Measurements from ENCODE around the gene C1QL1. TPM values are rescaled to one million over a fixed set of nuclear protein-coding genes. Genes with fewer than 3 reads are reported as not detected.

The C1QL1 gene
- total and polyA plus RNA-seq, 4 donors: 0.10 to 0.57 (median 0.39) TPM

DNA sequence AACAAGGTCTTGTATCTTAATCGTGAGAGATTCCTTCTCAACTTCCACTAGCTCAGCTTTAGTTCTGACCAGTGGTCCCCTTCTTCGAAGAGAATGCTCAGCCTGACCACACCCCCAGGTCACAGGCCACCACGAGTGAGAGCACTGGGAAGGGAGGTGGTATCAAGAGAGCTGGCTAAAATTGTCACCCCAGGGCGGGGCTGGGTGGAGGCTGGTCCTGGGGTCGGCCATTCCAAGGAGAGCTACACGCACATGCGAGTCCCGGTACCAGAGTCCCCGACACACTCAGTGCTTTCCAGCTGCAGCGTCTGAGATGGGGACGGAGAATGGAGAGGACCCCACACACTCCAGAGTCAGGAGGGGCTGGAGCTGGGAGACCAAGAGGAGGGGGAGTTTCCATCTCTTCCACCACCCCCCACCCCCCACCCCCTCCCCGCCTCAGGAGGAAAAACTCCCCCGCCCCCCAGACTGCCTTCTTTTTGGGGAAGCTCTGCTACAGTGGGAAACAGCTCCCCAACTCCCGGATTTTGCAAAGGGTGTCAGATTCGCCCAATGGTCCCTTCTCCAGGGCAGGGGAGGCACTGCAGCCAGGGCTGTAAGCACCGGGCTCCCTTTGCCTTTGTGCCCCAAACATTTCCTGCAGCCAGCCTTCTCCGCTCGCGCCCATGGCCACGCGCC lies 1.6 kb downstream of the C1QL1 start:
- no peak for DNase-seq
- Histone ChIP-seq H3K36me3 (ENCODE audit: control insufficient read depth in 4 of 4, insufficient read depth in 4 of 4, low read length in 4 of 4) (no peaks in the 10 kb centered on the region), H3K4me1 (ENCODE audit: control insufficient read depth in 5 of 5, insufficient read depth in 5 of 5, low read length in 5 of 5) (peaks cover 0 to 31% (median 14%) of the 10 kb centered on the region in 5 donors), H3K9ac (ENCODE audit: insufficient read depth in 1 of 2, low read length in 2 of 2) (no peak overlapping the region), H3K9me3 (ENCODE audit: control insufficient read depth in 4 of 4, insufficient read depth in 3 of 4, low read length in 3 of 4) (no peaks in the 10 kb centered on the region), H3K27ac (ENCODE audit: low read depth in 1 of 2, low read length in 1 of 2) (no peak overlapping the region), H3K27me3 (ENCODE audit: control insufficient read depth in 3 of 3, insufficient read depth in 3 of 3, low read length in 2 of 3) (peaks cover 2 to 50% (median 24%) of the 10 kb centered on the region in 3 donors), H3K4me3 (no peak overlapping the region)
- TF ChIP-seq, protein P1, sequence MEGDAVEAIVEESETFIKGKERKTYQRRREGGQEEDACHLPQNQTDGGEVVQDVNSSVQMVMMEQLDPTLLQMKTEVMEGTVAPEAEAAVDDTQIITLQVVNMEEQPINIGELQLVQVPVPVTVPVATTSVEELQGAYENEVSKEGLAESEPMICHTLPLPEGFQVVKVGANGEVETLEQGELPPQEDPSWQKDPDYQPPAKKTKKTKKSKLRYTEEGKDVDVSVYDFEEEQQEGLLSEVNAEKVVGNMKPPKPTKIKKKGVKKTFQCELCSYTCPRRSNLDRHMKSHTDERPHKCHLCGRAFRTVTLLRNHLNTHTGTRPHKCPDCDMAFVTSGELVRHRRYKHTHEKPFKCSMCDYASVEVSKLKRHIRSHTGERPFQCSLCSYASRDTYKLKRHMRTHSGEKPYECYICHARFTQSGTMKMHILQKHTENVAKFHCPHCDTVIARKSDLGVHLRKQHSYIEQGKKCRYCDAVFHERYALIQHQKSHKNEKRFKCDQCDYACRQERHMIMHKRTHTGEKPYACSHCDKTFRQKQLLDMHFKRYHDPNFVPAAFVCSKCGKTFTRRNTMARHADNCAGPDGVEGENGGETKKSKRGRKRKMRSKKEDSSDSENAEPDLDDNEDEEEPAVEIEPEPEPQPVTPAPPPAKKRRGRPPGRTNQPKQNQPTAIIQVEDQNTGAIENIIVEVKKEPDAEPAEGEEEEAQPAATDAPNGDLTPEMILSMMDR (IDR thresholded peaks at IDR 0.05; ENCODE audit: control extremely low read depth, extremely low read depth): no peak
- ATAC-seq (ENCODE audit: insufficient read depth, low FRiP score): no peak
- WGBS, 2 donors: 5 to 12% methylated on average over 21 of the region's 21 CpGs

DNA sequence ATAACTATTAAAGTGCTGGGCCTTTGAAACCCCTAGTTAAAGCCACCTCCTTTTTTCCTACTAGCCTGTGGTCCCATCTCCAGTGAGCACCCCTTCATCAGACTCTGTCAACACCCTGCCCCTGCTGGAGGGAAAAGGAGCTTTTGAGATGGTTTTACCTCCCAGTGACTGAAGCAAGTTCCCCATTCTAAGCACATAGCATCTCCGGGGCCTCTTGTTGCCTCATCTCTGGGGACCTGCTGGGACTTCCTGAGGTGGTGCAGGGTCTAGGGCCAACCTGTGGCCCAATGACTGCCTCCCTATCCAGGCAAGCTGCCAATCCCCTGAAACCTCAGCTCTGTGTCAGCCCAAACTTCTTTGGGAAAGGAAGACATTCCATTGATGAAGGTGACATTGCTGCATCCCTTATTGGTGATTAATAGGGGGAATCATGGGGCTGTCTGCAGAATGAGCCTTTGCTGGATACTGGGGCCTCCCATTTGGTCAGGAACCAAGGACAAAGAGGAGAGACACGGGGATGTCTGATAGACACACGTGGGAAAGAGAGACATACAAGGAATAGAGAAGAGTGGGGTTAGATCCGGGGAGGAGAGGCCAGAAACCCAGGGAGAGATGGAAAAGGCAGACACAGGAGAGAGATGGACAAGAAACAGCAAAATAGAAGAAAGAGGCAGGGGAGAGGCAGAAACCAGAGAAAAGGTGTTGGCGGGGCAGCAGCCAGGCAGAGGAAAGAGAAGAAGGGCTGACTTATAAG lies 2.4 kb downstream of the C1QL1 start:
- Histone ChIP-seq H3K27ac (ENCODE audit: low read depth in 1 of 2, low read length in 1 of 2) (no peak overlapping the region), H3K27me3 (ENCODE audit: control insufficient read depth in 3 of 3, insufficient read depth in 3 of 3, low read length in 2 of 3) (peaks cover 2 to 43% (median 24%) of the 10 kb centered on the region in 3 donors), H3K9me3 (ENCODE audit: control insufficient read depth in 4 of 4, insufficient read depth in 3 of 4, low read length in 3 of 4) (no peaks in the 10 kb centered on the region), H3K9ac (ENCODE audit: insufficient read depth in 1 of 2, low read length in 2 of 2) (no peak overlapping the region), H3K36me3 (ENCODE audit: control insufficient read depth in 4 of 4, insufficient read depth in 4 of 4, low read length in 4 of 4) (no peaks in the 10 kb centered on the region), H3K4me3 (no peak overlapping the region), H3K4me1 (ENCODE audit: control insufficient read depth in 5 of 5, insufficient read depth in 5 of 5, low read length in 5 of 5) (peaks cover 0 to 32% (median 14%) of the 10 kb centered on the region in 5 donors)
- DNase-seq: no peak
- no peak for ATAC-seq (ENCODE audit: insufficient read depth, low FRiP score)
- TF ChIP-seq, protein P1 (IDR thresholded peaks at IDR 0.05; ENCODE audit: control extremely low read depth, extremely low read depth): no peak
- 59% methylated on average over 5 of the region's 5 CpGs for WGBS, 2 donors

DNA sequence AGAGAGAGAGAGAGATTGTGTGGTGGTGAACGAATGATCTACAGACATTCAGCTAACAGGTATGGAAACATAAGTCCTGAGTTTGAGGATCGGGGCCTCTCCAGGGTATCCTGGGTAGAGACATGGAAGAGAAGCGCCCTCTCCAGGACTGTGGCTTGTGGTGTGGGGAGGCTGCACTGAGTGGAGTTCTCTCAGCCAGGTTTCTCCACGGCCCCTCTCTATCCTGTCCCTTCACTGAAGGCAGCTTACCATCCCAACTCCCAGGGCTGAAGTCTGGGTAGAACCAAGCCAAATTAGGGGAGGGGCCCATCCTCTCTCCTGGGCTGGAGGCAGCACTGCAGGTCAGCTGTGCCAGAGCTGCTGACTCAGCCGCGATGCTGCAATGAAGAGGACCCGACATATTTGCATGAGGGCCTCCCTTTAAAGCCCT lies 6.2 kb downstream of the C1QL1 start:
- ATAC-seq (ENCODE audit: insufficient read depth, low FRiP score) (no peak), DNase-seq (no peak)
- Histone ChIP-seq H3K4me3 (no peak overlapping the region), H3K9me3 (ENCODE audit: control insufficient read depth in 4 of 4, insufficient read depth in 3 of 4, low read length in 3 of 4) (peaks cover 0 to 4% (median 0%) of the 10 kb centered on the region in 4 donors), H3K4me1 (ENCODE audit: control insufficient read depth in 5 of 5, insufficient read depth in 5 of 5, low read length in 5 of 5) (peaks cover 0 to 16% (median 10%) of the 10 kb centered on the region in 5 donors), H3K36me3 (ENCODE audit: control insufficient read depth in 4 of 4, insufficient read depth in 4 of 4, low read length in 4 of 4) (no peaks in the 10 kb centered on the region), H3K27me3 (ENCODE audit: control insufficient read depth in 3 of 3, insufficient read depth in 3 of 3, low read length in 2 of 3) (peaks cover 2 to 21% (median 16%) of the 10 kb centered on the region in 3 donors), H3K9ac (ENCODE audit: insufficient read depth in 1 of 2, low read length in 2 of 2) (no peak overlapping the region), H3K27ac (ENCODE audit: low read depth in 1 of 2, low read length in 1 of 2) (no peak overlapping the region)
- WGBS, 2 donors: 75 to 80% methylated on average over 7 of the region's 7 CpGs
- TF ChIP-seq, protein P1 (IDR thresholded peaks at IDR 0.05; ENCODE audit: control extremely low read depth, extremely low read depth): no peak
